GM18520 (cell line): ENCODE measurements around the gene TTPAL.
A peak's percentile ranks its signal among the peaks of the same experiment; 100 is the strongest.

ENCODE experiments used
- ATAC-seq: cut with Tn5 transposase; IDR thresholded peaks from one replicate; pipeline ENCODE4 v1.9.1; 2021; ENCODE audit not compliant: unreplicated experiment

The TTPAL gene

GRCh38 chr20:44495802-44496481 is 20.3 kb downstream of the TTPAL start:
- ATAC-seq = no peak

GRCh38 chr20:44496976-44497375 is 21.3 kb downstream of the TTPAL start:
- ATAC-seq = no peak

DNA sequence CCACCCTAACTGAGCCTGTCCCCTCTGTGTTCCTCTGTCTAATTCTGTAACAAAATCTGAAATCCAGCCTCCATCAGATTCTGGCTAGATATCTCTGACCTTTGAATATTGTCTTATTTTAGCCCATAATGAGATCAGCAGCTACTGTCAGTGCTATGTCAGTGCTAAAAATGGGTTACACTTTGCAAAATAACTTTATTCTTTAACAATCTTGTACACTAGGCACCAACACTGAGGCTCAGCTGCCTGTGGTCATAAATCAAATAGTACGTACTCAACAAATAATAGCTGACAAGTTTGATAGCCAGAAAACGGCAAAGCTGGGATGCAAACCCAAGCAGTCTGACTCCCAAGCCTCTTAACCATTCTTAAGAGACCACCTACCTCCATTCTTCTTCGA is 22.1 kb downstream of the TTPAL start:
- ATAC-seq = no peak

DNA sequence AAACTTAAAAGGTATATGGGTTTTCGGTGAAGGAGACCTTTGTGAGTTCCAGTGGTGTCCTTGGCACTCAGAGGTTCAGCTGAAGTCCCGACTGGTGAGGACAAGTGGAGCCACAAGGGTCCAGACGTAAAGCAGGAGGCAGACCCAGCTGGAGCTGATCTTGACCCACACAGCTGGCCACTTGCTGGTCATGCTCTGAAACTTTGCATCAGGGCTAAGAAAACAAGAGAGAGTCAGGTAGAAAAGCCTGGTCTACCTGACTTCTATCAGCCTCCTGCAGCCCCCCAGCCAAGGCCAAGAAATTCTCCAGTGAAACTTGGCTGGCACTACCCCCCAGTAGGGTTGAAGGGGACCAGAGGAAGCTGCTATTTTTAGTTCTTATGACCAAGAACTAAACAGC is 24.5 kb downstream of the TTPAL start:
- no peak for ATAC-seq

- no peak for ATAC-seq
Observed at GRCh38 chr20:44501448-44501847, 25.8 kb downstream of the TTPAL start.

DNA sequence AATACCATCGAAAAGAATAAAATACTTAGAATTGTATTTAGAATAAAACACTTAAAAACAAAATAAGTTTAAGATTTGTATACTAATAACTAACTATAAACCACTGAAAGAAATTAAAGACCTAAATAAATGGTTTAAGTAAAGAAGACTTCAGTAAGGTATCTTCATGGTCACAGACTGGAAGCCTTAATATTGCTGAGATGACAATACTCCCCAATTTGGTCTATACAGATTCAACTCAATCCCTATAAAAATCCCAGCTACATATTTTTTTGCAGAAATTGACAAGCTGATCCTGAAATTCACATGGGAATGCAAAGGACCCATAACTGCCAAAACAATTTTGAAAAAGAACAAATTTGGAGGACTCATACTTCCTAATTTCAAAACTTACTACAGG is 27.3 kb downstream of the TTPAL start:
- no peak for ATAC-seq

DNA sequence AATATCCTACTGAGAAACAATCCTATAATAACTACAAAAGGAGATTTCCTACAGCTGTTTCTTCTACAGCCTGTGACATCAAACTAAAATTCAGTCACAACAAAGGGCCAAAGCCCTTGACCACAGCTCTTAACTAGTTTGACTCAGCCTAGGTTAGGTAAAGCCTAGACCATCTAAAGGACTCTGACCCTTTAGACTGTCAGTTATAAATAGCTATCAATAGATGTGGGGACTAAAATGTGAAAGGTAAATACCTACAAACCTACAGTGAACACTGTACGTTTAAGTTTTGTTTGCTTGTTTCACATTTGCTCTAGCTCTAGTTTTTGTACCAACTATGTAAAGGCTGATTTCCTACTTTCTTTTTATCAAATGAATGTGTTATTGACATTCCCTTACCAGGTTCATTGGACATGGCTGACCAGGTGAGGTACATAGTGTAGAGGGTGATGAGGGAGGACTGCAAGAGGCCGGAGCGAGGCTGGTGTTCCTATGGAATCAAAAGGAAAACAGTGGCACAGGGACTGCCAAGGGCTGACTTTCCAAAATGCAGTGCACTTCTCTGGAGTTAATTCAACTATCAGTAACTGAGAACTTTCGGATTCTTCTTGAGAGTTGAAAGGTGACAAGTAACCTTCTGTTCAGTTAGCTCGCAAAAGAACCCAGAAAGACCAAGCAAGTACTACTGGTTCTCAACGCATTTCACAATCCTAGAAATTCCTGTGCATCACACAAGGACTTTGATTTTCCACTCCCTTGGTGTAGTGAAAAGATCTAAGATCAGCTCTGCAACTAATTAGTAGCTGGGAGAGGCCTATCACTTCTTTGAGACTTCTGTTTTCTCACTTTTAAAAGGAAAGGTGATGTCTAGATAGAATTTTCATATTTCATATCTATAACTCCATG is 29.0 kb downstream of the TTPAL start:
- ATAC-seq = no peak

DNA sequence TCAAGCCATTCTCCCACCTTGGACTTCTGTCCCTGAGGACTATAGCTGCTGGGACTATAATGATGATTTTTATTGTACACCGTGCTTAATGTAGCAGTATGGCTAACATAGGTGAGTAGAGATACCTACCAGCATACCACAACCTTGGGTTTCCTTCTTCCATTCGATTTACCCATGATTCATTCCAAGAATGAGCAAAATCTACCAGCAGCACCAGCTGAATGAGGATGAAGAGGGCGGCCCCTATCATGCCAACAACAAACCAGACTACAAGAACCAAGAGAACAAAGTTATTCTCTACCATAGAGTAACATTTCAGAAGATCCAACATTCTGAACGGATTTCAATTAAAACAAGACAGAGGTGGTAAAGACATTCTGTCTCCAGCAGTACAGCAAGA is 34.1 kb downstream of the TTPAL start:
- no peak for ATAC-seq

DNA sequence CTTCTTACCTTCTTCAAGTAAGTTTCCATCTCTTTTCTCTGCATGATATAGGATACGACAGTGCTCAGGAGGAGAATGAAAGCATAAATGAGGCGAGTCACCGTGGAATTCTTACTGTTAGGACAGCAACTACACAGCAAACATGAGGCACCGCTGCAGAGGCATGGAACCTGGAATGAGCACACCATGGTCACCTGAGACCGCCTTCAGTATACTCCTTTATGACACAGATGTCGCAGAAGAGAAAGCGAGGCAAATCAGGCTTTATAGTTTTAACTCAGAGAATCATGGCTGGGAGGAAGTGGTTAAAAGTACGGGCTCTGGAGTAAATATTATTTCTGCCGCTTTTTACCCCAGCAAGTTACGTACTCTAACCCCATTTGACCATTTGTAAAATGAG is 38.2 kb downstream of the TTPAL start:
- ATAC-seq = no peak

DNA sequence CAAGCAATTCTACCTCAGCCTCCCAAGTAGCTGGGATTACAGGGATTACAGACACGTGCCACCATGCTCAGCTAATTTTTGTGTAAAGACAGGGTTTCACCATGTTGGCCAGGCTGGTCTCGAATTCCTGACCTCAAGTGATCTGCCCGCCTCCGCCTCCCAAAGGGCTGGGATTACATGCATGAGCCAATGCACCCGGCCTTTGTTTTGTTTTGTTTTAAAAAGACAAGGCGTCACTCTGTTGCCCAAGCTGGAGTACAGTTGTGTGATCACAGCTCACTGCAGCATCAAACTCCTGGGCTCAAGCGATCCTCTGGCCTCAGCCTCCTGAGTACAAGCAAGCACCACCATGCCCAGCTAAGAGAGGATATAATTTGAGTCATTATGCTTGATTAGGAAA is 40.8 kb downstream of the TTPAL start:
- no peak for ATAC-seq

DNA sequence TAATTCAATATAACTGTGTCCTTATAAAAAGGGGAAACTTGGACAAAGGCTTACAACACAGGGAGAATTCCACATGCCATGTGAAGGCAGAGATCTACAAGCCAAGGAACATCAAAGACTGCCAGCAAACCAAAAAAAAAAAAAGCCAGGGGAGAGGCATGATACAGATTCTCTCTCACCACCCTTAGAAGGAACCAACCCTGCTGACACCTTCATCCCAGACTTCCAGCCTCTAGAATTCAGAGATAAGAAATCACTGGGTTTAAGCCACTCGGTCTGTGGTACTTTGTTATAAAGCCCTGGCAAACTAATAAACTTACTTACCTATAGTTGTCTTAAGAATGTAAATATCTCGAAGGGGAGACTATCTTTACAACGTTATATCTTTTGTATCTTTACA is 41.8 kb downstream of the TTPAL start:
- no peak for ATAC-seq

GRCh38 chr20:44518248-44518647 is 42.6 kb downstream of the TTPAL start:
- no peak for ATAC-seq

DNA sequence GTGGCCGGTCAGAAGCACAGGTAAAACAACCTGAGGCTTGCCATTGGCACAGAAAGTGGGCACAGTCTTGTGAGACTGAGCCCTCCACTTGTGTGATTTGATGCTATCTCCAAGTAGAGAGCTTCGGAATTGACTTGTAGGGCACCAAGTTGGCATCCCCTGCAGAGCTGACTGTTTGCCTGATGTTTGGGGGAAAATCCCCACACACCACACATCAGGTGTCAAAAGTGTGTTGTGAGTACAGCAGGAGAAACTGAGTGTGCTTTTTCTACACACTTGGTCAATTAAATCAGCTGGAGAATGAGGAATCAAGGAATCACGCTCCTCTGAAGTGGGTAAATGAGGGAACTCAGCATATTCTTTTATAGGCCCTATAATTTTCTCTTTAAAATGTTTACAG is 45.2 kb downstream of the TTPAL start:
- ATAC-seq = no peak

GRCh38 chr20:44521484-44522481 is 46.1 kb downstream of the TTPAL start, which contains the start of gene SERINC3:
TSS of gene SERINC3 (minus strand) at chr20:44522070. CDS start at chr20:44521951, 119 bp downstream.
- ATAC-seq = peak; percentile 90

- no peak for ATAC-seq
Observed at GRCh38 chr20:44522841-44523240, 47.2 kb downstream of the TTPAL start.

DNA sequence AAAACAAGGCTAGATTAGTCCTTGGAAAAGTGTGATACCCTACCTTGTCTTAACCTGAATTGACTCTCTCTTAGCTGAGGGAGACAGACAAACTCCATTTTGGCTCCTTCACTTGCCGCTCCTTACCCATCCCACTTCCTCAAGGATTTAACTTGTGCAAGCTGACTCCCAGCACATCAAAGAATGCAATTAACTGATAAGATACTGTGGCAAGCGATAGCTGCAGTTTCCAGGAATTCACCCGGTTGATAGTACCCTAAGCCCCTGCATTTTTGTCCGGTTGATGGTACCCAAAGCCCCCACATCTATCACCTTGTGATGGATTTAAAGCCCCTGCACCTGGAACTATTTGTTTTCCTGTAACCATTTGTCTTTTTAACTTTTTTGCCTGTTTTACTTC is 48.1 kb downstream of the TTPAL start:
- no peak for ATAC-seq

DNA sequence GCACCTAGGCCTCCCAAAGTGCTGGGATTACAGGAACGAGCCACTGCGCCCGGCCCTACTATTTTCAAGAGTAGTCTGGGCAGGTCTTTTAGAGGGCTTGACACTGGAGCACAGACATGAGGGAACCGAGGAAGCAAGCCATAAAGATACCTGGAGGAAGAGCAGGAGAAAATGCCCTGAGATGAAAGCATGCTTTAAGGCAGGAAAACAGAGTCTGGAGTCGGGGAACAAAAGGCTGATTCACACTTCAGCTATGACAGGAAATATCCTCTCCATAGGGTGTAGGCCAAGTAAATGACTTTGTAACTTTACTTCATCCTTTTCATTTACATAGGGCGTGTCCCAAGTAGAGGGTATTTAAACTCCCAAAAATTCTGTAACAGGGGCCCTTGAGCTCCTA is 50.5 kb downstream of the TTPAL start:
- ATAC-seq = no peak

DNA sequence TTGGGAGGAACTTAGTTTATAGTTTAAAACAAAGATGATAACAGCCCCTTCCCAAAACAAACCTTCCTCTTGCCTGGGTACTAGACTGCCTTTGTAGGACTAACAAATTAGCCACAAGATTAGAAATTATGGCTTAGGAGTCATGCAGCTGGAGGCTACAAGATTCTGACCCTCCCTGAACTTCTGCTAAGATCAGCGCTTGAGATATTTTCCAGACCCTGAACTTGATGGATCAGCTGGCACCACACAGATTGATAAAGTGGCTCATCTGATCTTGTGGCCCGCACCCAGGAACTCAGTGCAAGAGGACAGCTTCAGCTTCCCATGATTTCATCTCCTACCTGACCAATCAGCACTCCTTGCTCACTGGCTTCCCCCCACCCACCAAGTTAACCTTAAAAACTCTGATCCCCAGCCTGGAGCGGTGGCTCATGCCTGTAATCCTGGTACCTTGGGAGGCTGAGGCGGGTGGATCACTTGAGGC is 52.1 kb downstream of the TTPAL start:
- no peak for ATAC-seq

GRCh38 chr20:44528309-44528708 is 52.6 kb downstream of the TTPAL start:
- no peak for ATAC-seq

GRCh38 chr20:44532259-44532980 is 56.7 kb downstream of the TTPAL start:
- no peak for ATAC-seq
